Kidney (tissue), 14 donors: ENCODE data around the gene RPTOR. TPM values are rescaled to one million over a fixed set of nuclear protein-coding genes. Genes with fewer than 3 reads are reported as not detected.

Experiments
- DNase-seq, 5 donors: peaks; one replicate each; pipeline ENCODE4 v3.0.0-alpha.2; 2013 to 2020
- FAIRE-seq: peaks from 2 replicates; lab custom pipeline; 2012; peaks lifted over from hg19 to GRCh38; lab: Jason Lieb, UNC
- H3K27ac ChIP-seq, 2 donors: one replicate each; pipeline ENCODE4 v1.7.0; 2013; ENCODE audit warnings: low read depth in 2 of 2, low read length in 2 of 2, inconsistent platforms in 1 of 2
- H3K27me3 ChIP-seq: one replicate; pipeline ENCODE4 v1.7.1; 2013; ENCODE audit warnings: low read length, inconsistent platforms; ENCODE audit not compliant: control insufficient read depth, insufficient read depth
- H3K36me3 ChIP-seq, 3 donors: one replicate each; pipeline versions ENCODE4 v1.7.0 to v1.7.1; 2013; ENCODE audit warnings: low read length in 3 of 3, control low read depth in 1 of 3, inconsistent platforms in 1 of 3; ENCODE audit not compliant: insufficient read depth in 3 of 3, control insufficient read depth in 2 of 3
- H3K4me1 ChIP-seq, 3 donors: one replicate each; pipeline versions ENCODE4 v1.7.0 to v1.7.1; 2013; ENCODE audit warnings: low read length in 3 of 3, inconsistent platforms in 1 of 3, low read depth in 1 of 3; ENCODE audit not compliant: control insufficient read depth in 2 of 3, insufficient read depth in 2 of 3
- H3K4me3 ChIP-seq, 3 donors: one replicate each; pipeline versions ENCODE4 v1.7.0 to v1.8.1; 2013; ENCODE audit warnings: low read length in 3 of 3, control low read depth in 1 of 3, inconsistent platforms in 1 of 3
- H3K9ac ChIP-seq, 3 donors: one replicate each; pipeline versions ENCODE4 v1.7.0 to v1.7.1; 2013; ENCODE audit warnings: low read length in 3 of 3, control low read depth in 1 of 3, inconsistent platforms in 1 of 3
- H3K9me3 ChIP-seq, 3 donors: one replicate each; pipeline versions ENCODE4 v1.7.0 to v1.7.1; 2013; ENCODE audit warnings: low read length in 3 of 3, control low read depth in 1 of 3, inconsistent platforms in 1 of 3; ENCODE audit not compliant: control insufficient read depth in 2 of 3, insufficient read depth in 1 of 3
- intact Hi-C: fragments of 100-400 bp; cut with DNase I; formaldehyde crosslinking; loops from one replicate; pipeline ENCODE4 v1.11.1; 2022
- polyA plus RNA-seq: library from polyadenylated mRNA; stranded (reverse); fragments of 350-450 nt; fragmentation: Illumina TruSeq; extraction: RNeasy Lipid Tissue Mini Kit (QIAGEN cat#74804); gene quantifications from one replicate; pipeline ENCODE4 v1.2.3, GENCODE V29; 2014; ENCODE audit warnings: low read depth, low replicate concordance; ENCODE audit not compliant: insufficient read depth
- total RNA-seq: library from RNA; stranded (reverse); fragmentation: NEBNext Ultra II Directional; extraction: Animal tissue kit (Norgen Biotek cat#: 25700); gene quantifications from one replicate; pipeline ENCODE4 v1.2.1, GENCODE V29; 2021
- TF ChIP-seq, protein P1 (sequence below): IDR thresholded peaks from 3 replicates; pipeline ENCODE4 v1.5.1; 2012; ENCODE audit warnings: mild to moderate bottlenecking, moderate library complexity, borderline replicate concordance; ENCODE audit not compliant: insufficient read depth; ENCODE audit errors: extremely low read depth
- donor health status: control.
- donor health status: control.
- donor health status: control.
- donor health status: control.
- donor health status: control.
- donor health status: DM: yes; HTN: yes; CAD: no.
- donor health status: Normal renal cell carcinoma (clear cell type).

RPTOR gene
- total and polyA plus RNA-seq, 2 donors from 2014 or later: 5.5 to 37.6 TPM

GRCh38 chr17:80511222-80512180 is 33.1 kb upstream of the RPTOR start:
- TF ChIP-seq, protein P1, sequence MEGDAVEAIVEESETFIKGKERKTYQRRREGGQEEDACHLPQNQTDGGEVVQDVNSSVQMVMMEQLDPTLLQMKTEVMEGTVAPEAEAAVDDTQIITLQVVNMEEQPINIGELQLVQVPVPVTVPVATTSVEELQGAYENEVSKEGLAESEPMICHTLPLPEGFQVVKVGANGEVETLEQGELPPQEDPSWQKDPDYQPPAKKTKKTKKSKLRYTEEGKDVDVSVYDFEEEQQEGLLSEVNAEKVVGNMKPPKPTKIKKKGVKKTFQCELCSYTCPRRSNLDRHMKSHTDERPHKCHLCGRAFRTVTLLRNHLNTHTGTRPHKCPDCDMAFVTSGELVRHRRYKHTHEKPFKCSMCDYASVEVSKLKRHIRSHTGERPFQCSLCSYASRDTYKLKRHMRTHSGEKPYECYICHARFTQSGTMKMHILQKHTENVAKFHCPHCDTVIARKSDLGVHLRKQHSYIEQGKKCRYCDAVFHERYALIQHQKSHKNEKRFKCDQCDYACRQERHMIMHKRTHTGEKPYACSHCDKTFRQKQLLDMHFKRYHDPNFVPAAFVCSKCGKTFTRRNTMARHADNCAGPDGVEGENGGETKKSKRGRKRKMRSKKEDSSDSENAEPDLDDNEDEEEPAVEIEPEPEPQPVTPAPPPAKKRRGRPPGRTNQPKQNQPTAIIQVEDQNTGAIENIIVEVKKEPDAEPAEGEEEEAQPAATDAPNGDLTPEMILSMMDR: no peak
- DNase-seq (peak in 2 of 5 donors; percentile 22 to 39), FAIRE-seq (no peak)
- intact Hi-C loops: no loop called here
- H3K4me1 ChIP-seq: no peaks in the 10 kb centered on the region
- no peak overlapping the region for H3K4me3 ChIP-seq
- H3K36me3 ChIP-seq: no peaks in the 10 kb centered on the region
- H3K27me3 ChIP-seq: no peaks in the 10 kb centered on the region
- no peak overlapping the region for H3K9ac ChIP-seq
- H3K9me3 ChIP-seq: no peaks in the 10 kb centered on the region
- no peak overlapping the region for H3K27ac ChIP-seq

- FAIRE-seq: no peak
- no peak overlapping the region for H3K9ac ChIP-seq
- intact Hi-C loops: no loop called here
- no peak overlapping the region for H3K27ac ChIP-seq
- H3K27me3 ChIP-seq: no peaks in the 10 kb centered on the region
- DNase-seq: no peak
- H3K4me3 ChIP-seq: no peak overlapping the region
- H3K36me3 ChIP-seq: no peaks in the 10 kb centered on the region
- H3K9me3 ChIP-seq: no peaks in the 10 kb centered on the region
- no peaks in the 10 kb centered on the region for H3K4me1 ChIP-seq
- TF ChIP-seq, protein P1: no peak
These were observed 32.4 kb upstream of the RPTOR start for GRCh38 chr17:80512233-80512632.

DNA sequence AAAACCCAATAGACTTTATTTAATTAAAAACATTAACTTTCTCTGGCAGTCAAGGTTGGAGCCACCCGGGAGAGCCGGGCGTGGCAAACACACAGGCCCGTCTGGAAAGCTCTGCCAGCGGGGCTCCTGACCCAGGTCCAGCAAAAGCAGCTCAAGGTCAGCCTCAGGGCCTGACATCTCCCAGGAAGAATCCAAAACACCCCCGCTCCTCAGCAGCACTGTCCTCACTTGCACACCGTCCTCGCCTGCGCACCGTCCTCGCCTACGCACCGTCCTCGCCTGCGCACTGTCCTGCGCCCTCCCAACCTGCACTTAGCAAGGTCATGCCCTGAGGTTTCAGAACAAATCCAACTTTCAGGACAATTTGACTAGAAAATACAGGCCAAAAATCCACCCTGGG is 31.4 kb upstream of the RPTOR start:
- TF ChIP-seq, protein P1: no peak
- Histone ChIP-seq H3K4me1 (no peaks in the 10 kb centered on the region), H3K27ac (no peak overlapping the region), H3K9me3 (no peaks in the 10 kb centered on the region), H3K36me3 (no peaks in the 10 kb centered on the region), H3K27me3 (no peaks in the 10 kb centered on the region), H3K4me3 (no peak overlapping the region), H3K9ac (no peak overlapping the region)
- intact Hi-C loops: no loop called here
- FAIRE-seq (no peak), DNase-seq (no peak)
